Stimulated activated CD8-positive, alpha-beta memory T cell treated with anti-CD3 and anti-CD28 coated beads, Interleukin-7, amount 100 ng/mL, for 1 hour (primary cell): ENCODE results near the gene SNORC.

Experiments
- DNase-seq, 2 donors: peaks; one replicate each; pipeline ENCODE4 v3.0.0-alpha.2; 2020; ENCODE audit warnings: low read depth in 2 of 2

SNORC gene

GRCh38 chr2:232869138-232870017 is 686 bp upstream of the SNORC start:
- no peak for DNase-seq

- no peak for DNase-seq
Measured at GRCh38 chr2:232870766-232871371, 805 bp downstream of the SNORC start.

- DNase-seq = no peak
Measured at GRCh38 chr2:232871418-232871834, 1.4 kb downstream of the SNORC start.

- no peak for DNase-seq
Measured at GRCh38 chr2:232871835-232872736, 2.0 kb downstream of the SNORC start.

- no peak for DNase-seq
Measured at GRCh38 chr2:232872826-232873225, 2.8 kb downstream of the SNORC start.

GRCh38 chr2:232873292-232873908 is 3.3 kb downstream of the SNORC start:
- no peak for DNase-seq

- no peak for DNase-seq
Measured at GRCh38 chr2:232873909-232874641, 4.0 kb downstream of the SNORC start.

GRCh38 chr2:232874677-232875223 is 4.7 kb downstream of the SNORC start:
- no peak for DNase-seq

GRCh38 chr2:232875256-232876121 is 5.4 kb downstream of the SNORC start:
- DNase-seq = no peak

- no peak for DNase-seq
Measured at GRCh38 chr2:232876161-232876977, 6.3 kb downstream of the SNORC start.

GRCh38 chr2:232876978-232877441 is 6.9 kb downstream of the SNORC start:
- DNase-seq = no peak

GRCh38 chr2:232877940-232878511 is 8.0 kb downstream of the SNORC start:
- no peak for DNase-seq

- DNase-seq = no peak
Measured at GRCh38 chr2:232878855-232879617, 9.0 kb downstream of the SNORC start.

- no peak for DNase-seq
Measured at GRCh38 chr2:232879618-232880494, 9.8 kb downstream of the SNORC start.

- no peak for DNase-seq
Measured at GRCh38 chr2:232880764-232881351, 10.8 kb downstream of the SNORC start.

GRCh38 chr2:232882085-232882484 is 12.0 kb downstream of the SNORC start:
- DNase-seq = no peak
